Pancreas (tissue), 10 donors: ENCODE measurements around the gene RAI2. TPM values are rescaled to one million over a fixed set of nuclear protein-coding genes. Genes with fewer than 3 reads are reported as not detected.
"Not testable (repeated sequence)": the region's sequence is repeated elsewhere in the genome, so short reads cannot be mapped to it uniquely, and the experiment has no call there.

Experiments
- ATAC-seq, 4 donors: fragments of 200-7000 bp; cut with Tn5 transposase; one replicate each; pipeline versions ENCODE4 v1.8.0 to v1.9.1; 2020; ENCODE audit warnings: mild to moderate bottlenecking in 4 of 4, moderate library complexity in 4 of 4
- DNase-seq, 6 donors: peaks; one replicate each; pipeline ENCODE4 v3.0.0-alpha.2; 2020
- FAIRE-seq: peaks from 2 replicates; lab custom pipeline; 2012; peaks lifted over from hg19 to GRCh38; lab: Jason Lieb, UNC
- H3K27ac ChIP-seq, 4 donors: fragments of 200-600 bp; sonication (generic); 1 replicate in 3 of 4; 2 replicates in 1 of 4; pipeline versions ENCODE4 v1.5.0 to v1.8.0; 2020
- H3K27me3 ChIP-seq, 4 donors: fragments of 200-600 bp; one replicate each; pipeline ENCODE4 v1.8.0; 2021
- H3K36me3 ChIP-seq, 3 donors: fragments of 200-600 bp; sonication (generic) in 1 of 3; one replicate each; pipeline versions ENCODE4 v1.5.0 to v1.8.0; 2020 to 2021
- H3K4me1 ChIP-seq, 3 donors: fragments of 200-600 bp; one replicate each; pipeline ENCODE4 v1.8.0; 2021
- H3K4me3 ChIP-seq, 4 donors: fragments of 200-600 bp; sonication (generic) in 2 of 4; one replicate each; pipeline versions ENCODE4 v1.5.0 to v1.8.0; 2020 to 2021
- H3K9me3 ChIP-seq, 4 donors: fragments of 200-600 bp; one replicate each; pipeline ENCODE4 v1.8.0; 2021
- WGBS, 2 donors: extraction: QIAGEN DNeasy Blood & Tissue Kit; methylation state at CpG; one replicate each; pipeline ENCODE4 v1.1.7; 2013; 5-methylcytosine and 5-hydroxymethylcytosine counted together
- intact Hi-C, 3 donors: fragments of 100-400 bp; cut with DNase I; formaldehyde crosslinking; loops; one replicate each; pipeline versions ENCODE4 v1.11.1 to v1.14.2; 2022
- polyA plus RNA-seq, 2 donors: library from polyadenylated mRNA; stranded (reverse); fragments of 200-250 nt; gene quantifications; one replicate each; pipeline ENCODE4 v1.2.3, GENCODE V29; 2013
- total RNA-seq, 6 donors: library from RNA; stranded (reverse); fragmentation: NEBNext Ultra II Directional in 4 of 6; extraction: Animal tissue kit (Norgen Biotek cat#: 25700) in 4 of 6; gene quantifications; one replicate each; pipeline versions ENCODE4 v1.2.1 to v1.2.4, GENCODE V29; 2021 to 2023
- TF ChIP-seq, protein P1 (sequence below), 4 donors: fragments of 200-600 bp; sonication (generic) in 3 of 4; IDR thresholded peaks; one replicate each; pipeline versions ENCODE4 v1.5.0 to v1.8.0; 2021; ENCODE audit warnings: antibody characterized with exemption in 4 of 4
- donor health status: healthy with polysubstance abuse.
- donor health status: DM: no; HTN: no; CAD: no; lungs with moderate emphysema.
- donor health status: DM: no; HTN: no; CAD: no.
- donor health status: control.
- donor health status: control.
- donor health status: Bipolar disorder and iron deficiency.
- donor health status: DM: yes; HTN: yes; CAD: no.
- donor health status: DM: no; HTN: no; CAD: no.
- donor health status: DM: no; HTN: no; CAD: no.
- donor health status: DM: yes; HTN: yes; CAD: no.

Gene RAI2
- total and polyA plus RNA-seq, 8 donors, result 5.2 to 14.7 (median 7.2) TPM

DNA sequence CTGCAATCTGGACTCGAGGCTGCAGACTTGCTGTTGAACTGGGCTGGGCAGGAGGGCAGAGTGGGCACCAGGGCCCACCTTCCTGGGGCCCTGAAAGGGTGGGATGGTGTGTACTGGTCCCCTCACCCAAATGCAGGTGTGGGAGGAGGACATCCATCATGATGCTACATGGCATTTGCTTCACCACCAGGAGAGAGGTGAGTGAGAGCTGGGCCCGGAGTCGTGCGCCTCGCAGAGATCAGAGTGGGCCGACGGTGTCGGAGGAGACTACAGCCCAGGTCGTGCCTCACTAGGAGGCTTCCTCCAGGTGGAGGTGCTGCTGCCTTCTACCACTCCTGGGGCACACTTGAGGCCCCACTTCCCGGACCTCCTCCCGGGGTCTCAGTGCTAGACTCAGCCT lies 73.5 kb downstream of the RAI2 start:
- TF ChIP-seq, protein P1, sequence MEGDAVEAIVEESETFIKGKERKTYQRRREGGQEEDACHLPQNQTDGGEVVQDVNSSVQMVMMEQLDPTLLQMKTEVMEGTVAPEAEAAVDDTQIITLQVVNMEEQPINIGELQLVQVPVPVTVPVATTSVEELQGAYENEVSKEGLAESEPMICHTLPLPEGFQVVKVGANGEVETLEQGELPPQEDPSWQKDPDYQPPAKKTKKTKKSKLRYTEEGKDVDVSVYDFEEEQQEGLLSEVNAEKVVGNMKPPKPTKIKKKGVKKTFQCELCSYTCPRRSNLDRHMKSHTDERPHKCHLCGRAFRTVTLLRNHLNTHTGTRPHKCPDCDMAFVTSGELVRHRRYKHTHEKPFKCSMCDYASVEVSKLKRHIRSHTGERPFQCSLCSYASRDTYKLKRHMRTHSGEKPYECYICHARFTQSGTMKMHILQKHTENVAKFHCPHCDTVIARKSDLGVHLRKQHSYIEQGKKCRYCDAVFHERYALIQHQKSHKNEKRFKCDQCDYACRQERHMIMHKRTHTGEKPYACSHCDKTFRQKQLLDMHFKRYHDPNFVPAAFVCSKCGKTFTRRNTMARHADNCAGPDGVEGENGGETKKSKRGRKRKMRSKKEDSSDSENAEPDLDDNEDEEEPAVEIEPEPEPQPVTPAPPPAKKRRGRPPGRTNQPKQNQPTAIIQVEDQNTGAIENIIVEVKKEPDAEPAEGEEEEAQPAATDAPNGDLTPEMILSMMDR (IDR thresholded peaks at IDR 0.05), result no peak
- intact Hi-C loops, result no loop called here
- FAIRE-seq (no peak), ATAC-seq (no peak), DNase-seq (no peak)
- Histone ChIP-seq H3K4me1 (no peaks in the 10 kb centered on the region), H3K4me3 (no peak overlapping the region), H3K36me3 (no peaks in the 10 kb centered on the region), H3K27ac (no peak overlapping the region), H3K9me3 (no peaks in the 10 kb centered on the region), H3K27me3 (peaks cover 0 to 13% (median 0%) of the 10 kb centered on the region in 4 donors)
- WGBS, 2 donors, result 81 to 85% methylated on average over 11 of the region's 11 CpGs

DNA sequence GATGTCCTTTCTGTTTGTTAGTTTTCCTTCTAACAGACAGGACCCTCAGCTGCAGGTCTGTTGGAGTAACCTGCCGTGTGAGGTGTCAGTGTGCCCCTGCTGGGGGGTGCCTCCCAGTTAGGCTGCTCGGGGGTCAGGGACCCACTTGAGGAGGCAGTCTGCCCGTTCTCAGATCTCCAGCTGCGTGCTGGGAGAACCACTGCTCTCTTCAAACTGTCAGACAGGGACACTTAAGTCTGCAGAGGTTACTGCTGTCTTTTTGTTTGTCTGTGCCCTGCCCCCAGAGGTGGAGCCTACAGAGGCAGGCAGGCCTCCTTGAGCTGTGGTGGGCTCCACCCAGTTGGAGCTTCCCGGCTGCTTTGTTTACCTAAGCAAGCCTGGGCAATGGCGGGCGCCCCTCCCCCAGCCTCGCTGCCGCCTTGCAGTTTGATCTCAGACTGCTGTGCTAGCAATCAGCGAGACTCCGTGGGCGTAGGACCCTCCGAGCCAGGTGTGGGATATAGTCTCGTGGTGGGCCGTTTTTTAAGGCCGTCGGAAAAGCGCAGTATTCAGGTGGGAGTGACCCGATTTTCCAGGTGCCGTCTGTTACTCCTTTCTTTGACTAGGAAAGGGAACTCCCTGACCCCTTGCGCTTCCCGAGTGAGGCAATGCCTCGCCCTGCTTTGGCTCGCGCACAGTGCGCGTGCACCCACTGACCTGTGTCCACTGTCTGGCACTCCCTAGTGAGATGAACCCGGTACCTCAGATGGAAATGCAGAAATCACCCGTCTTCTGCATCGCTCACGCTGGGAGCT lies 74.3 kb downstream of the RAI2 start:
- ATAC-seq, H3K27ac ChIP-seq, DNase-seq, H3K4me1 ChIP-seq, H3K36me3 ChIP-seq, intact Hi-C loops, FAIRE-seq, H3K9me3 ChIP-seq, H3K4me3 ChIP-seq: not testable (repeated sequence)
- 49 to 51% methylated on average over 20 to 26 of the region's 31 CpGs for WGBS, 2 donors
- peaks cover 0 to 13% (median 0%) of the 10 kb centered on the region in 4 donors for H3K27me3 ChIP-seq

DNA sequence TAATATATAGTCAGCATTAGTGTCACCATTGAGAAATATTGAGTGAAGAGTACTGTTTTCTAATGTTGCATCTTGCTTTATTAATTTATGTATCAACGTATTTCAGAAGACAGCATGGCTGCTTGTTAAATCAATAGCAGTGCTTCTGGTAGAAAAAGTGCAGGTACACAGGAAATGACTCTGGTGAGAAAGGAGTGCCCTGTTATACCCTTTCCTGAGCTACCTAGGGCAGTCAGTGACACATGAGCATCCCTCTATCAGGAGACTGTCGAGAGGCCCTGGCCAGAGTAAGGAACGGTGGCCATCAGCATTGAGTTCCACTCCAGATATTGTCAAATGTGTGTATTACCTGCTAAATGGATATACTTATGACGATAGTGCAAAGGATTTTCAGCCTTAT lies 81.7 kb downstream of the RAI2 start:
- no peak overlapping the region for H3K4me3 ChIP-seq
- H3K36me3 ChIP-seq, result no peaks in the 10 kb centered on the region
- intact Hi-C loops, result no loop called here
- no peaks in the 10 kb centered on the region for H3K4me1 ChIP-seq
- TF ChIP-seq, protein P1 (IDR thresholded peaks at IDR 0.05), result no peak
- H3K27ac ChIP-seq, result no peak overlapping the region
- no peaks in the 10 kb centered on the region for H3K27me3 ChIP-seq
- DNase-seq (no peak), ATAC-seq (no peak), FAIRE-seq (no peak)
- no peaks in the 10 kb centered on the region for H3K9me3 ChIP-seq
- WGBS, 2 donors, result 77 to 87% methylated on average over 4 of the region's 4 CpGs

DNA sequence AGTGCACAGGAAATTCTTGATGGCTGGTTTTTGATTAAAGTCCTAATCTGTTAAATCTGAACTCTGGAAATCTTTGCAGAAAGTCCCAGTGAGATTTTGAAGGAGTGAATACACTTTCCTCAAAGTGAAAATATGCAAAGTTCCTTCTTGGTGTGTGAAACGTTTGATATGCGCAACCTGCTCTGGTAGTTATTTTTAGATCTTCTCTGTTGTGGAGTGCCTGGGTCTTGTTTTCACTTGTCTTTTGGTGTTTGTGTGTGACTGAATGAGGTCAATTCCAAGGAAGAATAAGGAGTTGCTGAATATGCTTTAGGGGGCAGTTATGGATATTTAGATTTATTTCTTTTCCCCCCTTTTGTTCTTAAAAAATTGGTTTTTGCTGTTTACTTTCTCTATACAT lies 82.1 kb downstream of the RAI2 start:
- TF ChIP-seq, protein P1 (IDR thresholded peaks at IDR 0.05), result no peak
- no peak for ATAC-seq
- no peaks in the 10 kb centered on the region for H3K4me1 ChIP-seq
- peaks cover 0 to 2% (median 0%) of the 10 kb centered on the region in 4 donors for H3K27me3 ChIP-seq
- no peak overlapping the region for H3K4me3 ChIP-seq
- H3K9me3 ChIP-seq, result no peaks in the 10 kb centered on the region
- FAIRE-seq, result no peak
- no peaks in the 10 kb centered on the region for H3K36me3 ChIP-seq
- no peak overlapping the region for H3K27ac ChIP-seq
- WGBS, 2 donors, result 39% methylated on average over 2 of the region's 2 CpGs
- intact Hi-C loops, result no loop called here
- no peak for DNase-seq

DNA sequence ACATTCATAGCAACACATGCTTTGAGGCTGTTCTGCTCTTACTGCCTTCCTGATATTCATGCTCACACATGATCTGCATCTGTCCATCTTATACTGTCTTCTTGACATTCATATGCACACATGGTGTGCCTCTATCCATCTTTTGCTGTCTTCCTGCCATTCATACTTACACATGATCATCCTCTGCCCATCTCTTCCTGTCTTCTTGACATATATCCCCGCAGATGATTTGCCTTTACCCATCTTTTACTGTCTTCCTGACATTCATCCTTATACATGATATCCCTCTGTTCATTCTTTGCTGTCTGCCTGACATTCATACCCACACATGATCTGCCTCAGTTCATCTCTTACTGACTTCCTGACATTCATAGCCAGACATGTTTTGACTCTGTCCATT lies 87.0 kb downstream of the RAI2 start:
- Histone ChIP-seq H3K4me1 (no peaks in the 10 kb centered on the region), H3K27ac (no peak overlapping the region), H3K4me3 (no peak overlapping the region), H3K9me3 (no peaks in the 10 kb centered on the region), H3K27me3 (peaks cover 0 to 7% (median 2%) of the 10 kb centered on the region in 4 donors), H3K36me3 (no peaks in the 10 kb centered on the region)
- FAIRE-seq (no peak), DNase-seq (no peak), ATAC-seq (no peak)
- WGBS, 2 donors, result 68 to 76% methylated on average over 1 of the region's 1 CpG
- intact Hi-C loops, result no loop called here
- TF ChIP-seq, protein P1 (IDR thresholded peaks at IDR 0.05), result no peak
